ENCODE results near the gene RNF217.

RNF217 gene

GRCh38 chr6:125117818-125118217 lies 155.6 kb downstream of the RNF217 start:
- no peaks in the 10 kb centered on the region for H3K9me3 ChIP-seq (ENCODE audit: insufficient read depth, low read depth, low read length)
- H3K4me1 ChIP-seq (ENCODE audit: insufficient read depth, low read length, poor library complexity, severe bottlenecking), result no peaks in the 10 kb centered on the region
- no peaks in the 10 kb centered on the region for H3K79me2 ChIP-seq (ENCODE audit: insufficient read depth, low read length)
- no peak overlapping the region for H3K9ac ChIP-seq (ENCODE audit: low read depth, low read length, poor library complexity, severe bottlenecking)
- H3K27me3 ChIP-seq (ENCODE audit: insufficient read depth, low read length, poor library complexity, severe bottlenecking), result no peaks in the 10 kb centered on the region
- no peaks in the 10 kb centered on the region for H3K9me2 ChIP-seq (replicated peaks; ENCODE audit: low read depth, low read length)
- no peak overlapping the region for H3K4me2 ChIP-seq (ENCODE audit: low read depth, low read length, poor library complexity, severe bottlenecking)
- TF ChIP-seq EZH2phosphoT487 (IDR thresholded peaks at IDR 0.05; ENCODE audit: borderline replicate concordance), result no peak
- TF ChIP-seq CTCF (conservative IDR thresholded peaks at IDR 0.05; ENCODE audit: low read length), result no peak
- H3K36me3 ChIP-seq (ENCODE audit: insufficient read depth, low read length), result no peaks in the 10 kb centered on the region
- H2AFZ ChIP-seq (ENCODE audit: low read length), result no peak overlapping the region
- no peaks in the 10 kb centered on the region for H3F3A ChIP-seq (ENCODE audit: low read depth)
- no peaks in the 10 kb centered on the region for H4K20me1 ChIP-seq (ENCODE audit: insufficient read depth, low read length, poor library complexity, severe bottlenecking)
- H3K4me3 ChIP-seq (ENCODE audit: low read length, poor library complexity, severe bottlenecking), result no peak overlapping the region

GRCh38 chr6:125120054-125120590 lies 157.9 kb downstream of the RNF217 start:
- H4K20me1 ChIP-seq (ENCODE audit: insufficient read depth, low read length, poor library complexity, severe bottlenecking), result no peaks in the 10 kb centered on the region
- H3K4me3 ChIP-seq (ENCODE audit: low read length, poor library complexity, severe bottlenecking), result no peak overlapping the region
- no peak overlapping the region for H3K4me2 ChIP-seq (ENCODE audit: low read depth, low read length, poor library complexity, severe bottlenecking)
- H2AFZ ChIP-seq (ENCODE audit: low read length), result no peak overlapping the region
- no peaks in the 10 kb centered on the region for H3K9me3 ChIP-seq (ENCODE audit: insufficient read depth, low read depth, low read length)
- H3K27me3 ChIP-seq (ENCODE audit: insufficient read depth, low read length, poor library complexity, severe bottlenecking), result no peaks in the 10 kb centered on the region
- no peaks in the 10 kb centered on the region for H3F3A ChIP-seq (ENCODE audit: low read depth)
- no peaks in the 10 kb centered on the region for H3K4me1 ChIP-seq (ENCODE audit: insufficient read depth, low read length, poor library complexity, severe bottlenecking)
- no peak overlapping the region for H3K9ac ChIP-seq (ENCODE audit: low read depth, low read length, poor library complexity, severe bottlenecking)
- no peaks in the 10 kb centered on the region for H3K79me2 ChIP-seq (ENCODE audit: insufficient read depth, low read length)
- no peaks in the 10 kb centered on the region for H3K36me3 ChIP-seq (ENCODE audit: insufficient read depth, low read length)
- TF ChIP-seq CTCF (conservative IDR thresholded peaks at IDR 0.05; ENCODE audit: low read length) (no peak), EZH2phosphoT487 (IDR thresholded peaks at IDR 0.05; ENCODE audit: borderline replicate concordance) (no peak)
- no peaks in the 10 kb centered on the region for H3K9me2 ChIP-seq (replicated peaks; ENCODE audit: low read depth, low read length)

- H3K9ac ChIP-seq (ENCODE audit: low read depth, low read length, poor library complexity, severe bottlenecking), result no peak overlapping the region
- H3K4me1 ChIP-seq (ENCODE audit: insufficient read depth, low read length, poor library complexity, severe bottlenecking), result no peaks in the 10 kb centered on the region
- H3K79me2 ChIP-seq (ENCODE audit: insufficient read depth, low read length), result no peaks in the 10 kb centered on the region
- H3K4me3 ChIP-seq (ENCODE audit: low read length, poor library complexity, severe bottlenecking), result no peak overlapping the region
- no peaks in the 10 kb centered on the region for H3F3A ChIP-seq (ENCODE audit: low read depth)
- no peaks in the 10 kb centered on the region for H3K9me2 ChIP-seq (replicated peaks; ENCODE audit: low read depth, low read length)
- H2AFZ ChIP-seq (ENCODE audit: low read length), result no peak overlapping the region
- no peaks in the 10 kb centered on the region for H3K27me3 ChIP-seq (ENCODE audit: insufficient read depth, low read length, poor library complexity, severe bottlenecking)
- no peaks in the 10 kb centered on the region for H4K20me1 ChIP-seq (ENCODE audit: insufficient read depth, low read length, poor library complexity, severe bottlenecking)
- H3K4me2 ChIP-seq (ENCODE audit: low read depth, low read length, poor library complexity, severe bottlenecking), result no peak overlapping the region
- no peaks in the 10 kb centered on the region for H3K9me3 ChIP-seq (ENCODE audit: insufficient read depth, low read depth, low read length)
- no peaks in the 10 kb centered on the region for H3K36me3 ChIP-seq (ENCODE audit: insufficient read depth, low read length)
- TF ChIP-seq EZH2phosphoT487 (IDR thresholded peaks at IDR 0.05; ENCODE audit: borderline replicate concordance) (no peak), CTCF (conservative IDR thresholded peaks at IDR 0.05; ENCODE audit: low read length) (no peak)
Measured at GRCh38 chr6:125121894-125122293, 159.7 kb downstream of the RNF217 start.

Data from Loucy (cell line).